GM13976 (cell line): Measurements from ENCODE around the gene RUNX2.

Source experiments
- DNase-seq: peaks from one replicate; pipeline ENCODE4 v3.0.0; 2012; ENCODE audit warnings: low spot score
- CTCF ChIP-seq: IDR thresholded peaks from 2 replicates; pipeline ENCODE4 v1.5.1; 2012; ENCODE audit warnings: borderline replicate concordance, mild to moderate bottlenecking; ENCODE audit not compliant: insufficient read depth; ENCODE audit errors: extremely low read depth, missing control alignments, control extremely low read depth
- in situ Hi-C: fragments of 300-500 bp; cut with MboI; formaldehyde crosslinking; loops from one replicate; pipeline ENCODE4 v1.12.0; 2022; ENCODE audit warnings: low sequenced_read_pairs, mixed read lengths, inconsistent platforms; ENCODE audit not compliant: unreplicated experiment

Gene RUNX2

GRCh38 chr6:45447716-45448115 is 119.6 kb downstream of the RUNX2 start:
- in situ Hi-C loops, result loop anchor here (25.0 kb wide), 1 partner anchor 265 kb away; no protein-coding TSS in a partner anchor
- no peak for TF ChIP-seq CTCF
- DNase-seq, result no peak

DNA sequence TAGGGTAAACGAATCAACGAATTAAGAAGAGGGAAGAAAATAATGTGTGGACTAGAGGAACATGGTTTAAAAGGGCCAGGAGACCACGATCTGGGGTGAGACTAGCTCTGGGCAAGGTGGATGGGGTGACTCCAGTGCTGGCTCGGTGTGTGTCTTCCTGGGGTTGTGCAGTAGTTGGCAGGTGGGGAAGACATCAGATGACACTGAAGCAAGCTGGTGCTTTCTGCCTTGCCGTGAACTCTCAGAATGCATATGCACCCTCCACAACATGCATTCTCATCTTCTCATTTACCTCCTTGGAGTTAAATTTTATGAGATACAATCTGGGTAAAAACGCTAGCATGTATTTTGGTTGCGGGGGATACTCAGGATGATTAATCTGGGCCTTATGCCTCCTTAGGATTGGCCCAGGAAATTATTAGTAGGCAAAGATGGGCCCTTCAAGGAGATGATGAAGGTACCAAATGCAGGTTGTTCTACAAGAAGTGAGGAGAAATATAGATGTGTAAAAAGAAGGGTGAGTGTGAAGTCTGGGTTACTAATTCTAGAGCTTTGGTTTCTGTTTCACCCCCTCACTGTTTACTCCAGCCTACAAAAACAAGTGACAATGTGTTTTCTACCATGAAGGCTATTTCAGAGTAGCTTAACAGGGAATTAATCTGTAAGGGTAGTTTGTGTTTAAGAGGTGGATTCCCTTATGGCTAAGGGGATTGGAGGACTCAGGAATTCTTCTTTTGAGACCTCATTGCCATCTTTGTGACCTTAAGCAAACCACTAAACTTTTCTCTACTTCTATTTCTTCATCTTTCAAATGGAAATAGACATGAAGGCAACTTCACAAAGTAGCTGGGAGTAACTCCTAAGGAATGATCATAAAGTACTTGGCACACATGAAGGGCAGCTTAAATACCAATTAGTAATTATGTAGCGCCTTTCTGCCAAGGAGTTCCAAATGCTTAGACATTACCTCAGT is 120.6 kb downstream of the RUNX2 start:
- in situ Hi-C loops, result loop anchor here (25.0 kb wide), 1 partner anchor 264 kb away; no protein-coding TSS in a partner anchor
- DNase-seq, result no peak
- TF ChIP-seq CTCF, result no peak

- DNase-seq, result no peak
- no peak for TF ChIP-seq CTCF
- in situ Hi-C loops, result no loop called here
Measured at GRCh38 chr6:45450132-45450531, 122.0 kb downstream of the RUNX2 start.

DNA sequence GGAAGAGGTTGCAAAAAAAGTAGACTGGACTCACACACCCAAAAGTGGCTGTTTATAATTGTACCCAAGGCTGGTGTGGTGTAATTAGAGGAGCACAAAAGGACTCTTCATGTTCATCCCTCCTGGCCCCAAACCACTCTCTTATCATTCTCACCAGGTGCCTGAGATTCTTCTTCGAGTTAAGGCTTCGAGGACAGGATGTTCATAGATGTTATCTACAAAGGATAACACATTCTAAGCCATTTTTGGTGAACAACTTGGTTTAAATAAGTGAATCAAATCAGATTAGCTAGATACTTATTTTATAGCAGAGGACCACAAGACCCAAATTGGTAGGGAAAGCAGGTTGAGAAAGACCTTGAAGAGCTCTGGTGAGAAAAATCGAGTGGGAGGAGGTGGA is 122.7 kb downstream of the RUNX2 start:
- no peak for TF ChIP-seq CTCF
- DNase-seq, result no peak
- in situ Hi-C loops, result no loop called here

- DNase-seq, result no peak
- no peak for TF ChIP-seq CTCF
- in situ Hi-C loops, result no loop called here
Measured at GRCh38 chr6:45454008-45454911, 126.1 kb downstream of the RUNX2 start.

DNA sequence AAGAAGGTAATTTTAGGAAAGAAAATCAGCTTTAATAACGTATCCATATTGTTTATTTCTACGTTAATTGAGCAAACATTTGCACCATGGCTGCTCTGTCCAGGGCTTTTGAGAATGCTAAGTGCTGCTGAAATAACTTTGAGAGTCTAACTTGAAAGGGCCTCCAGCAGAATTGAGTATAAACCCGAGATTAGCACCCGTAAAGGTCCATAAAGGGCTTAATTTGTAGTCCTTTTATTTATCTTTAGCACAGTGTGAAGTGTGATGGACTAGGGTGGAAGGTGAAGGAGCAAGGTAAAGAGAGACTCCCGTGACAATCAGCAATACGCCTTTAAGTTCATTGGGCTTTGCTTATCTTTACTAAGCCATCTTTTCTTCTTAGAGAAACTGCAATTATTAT is 127.3 kb downstream of the RUNX2 start:
- no peak for DNase-seq
- no peak for TF ChIP-seq CTCF
- in situ Hi-C loops, result no loop called here
